NCI-H2081 (cell line): ENCODE measurements around the gene RNF213.
"Not testable (repeated sequence)": the region's sequence is repeated elsewhere in the genome, so short reads cannot be mapped to it uniquely, and the experiment has no call there.

Source experiments
- DNase-seq, 2 experiments: peaks; one replicate each; lab custom pipeline; 2025; lab: John Stamatoyannopoulos, UW

RNF213 gene

DNA sequence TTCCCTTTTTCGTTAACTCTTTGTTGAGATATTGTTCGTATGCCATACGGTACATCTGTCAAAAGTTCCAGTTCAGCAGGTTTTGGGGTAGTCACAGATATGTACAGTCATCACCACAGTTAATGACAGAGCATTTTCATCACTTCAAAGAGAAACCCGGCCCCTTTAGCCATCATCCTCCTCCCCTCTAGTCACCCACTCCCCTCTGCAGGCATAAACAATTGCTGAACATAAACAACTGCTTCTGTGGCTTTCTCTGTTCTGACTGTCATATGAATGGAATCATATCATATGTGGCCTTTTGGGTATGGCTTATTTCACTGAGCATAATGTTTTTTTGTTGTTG lies 59.3 kb downstream of the RNF213 start:
- no peak for DNase-seq

DNA sequence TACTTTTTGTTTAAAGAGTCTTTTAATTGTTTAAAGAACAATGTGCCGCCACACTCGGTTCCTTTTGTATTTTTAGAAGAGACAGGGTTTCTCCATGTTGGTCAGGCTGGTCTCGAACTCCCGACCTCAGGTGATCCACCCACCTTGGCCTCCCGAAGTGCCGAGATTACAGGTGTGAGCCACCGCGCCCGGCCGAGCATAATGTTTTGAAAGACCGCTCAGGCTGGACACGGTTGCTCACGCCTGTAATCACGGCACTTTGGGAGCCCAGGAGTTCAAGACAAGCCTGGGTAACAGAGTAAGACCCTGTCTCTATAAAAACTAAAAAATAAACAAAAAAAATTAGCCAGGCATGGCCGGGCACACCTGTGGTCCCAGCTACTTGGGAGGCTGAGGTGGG lies 59.8 kb downstream of the RNF213 start:
- no peak for DNase-seq

DNA sequence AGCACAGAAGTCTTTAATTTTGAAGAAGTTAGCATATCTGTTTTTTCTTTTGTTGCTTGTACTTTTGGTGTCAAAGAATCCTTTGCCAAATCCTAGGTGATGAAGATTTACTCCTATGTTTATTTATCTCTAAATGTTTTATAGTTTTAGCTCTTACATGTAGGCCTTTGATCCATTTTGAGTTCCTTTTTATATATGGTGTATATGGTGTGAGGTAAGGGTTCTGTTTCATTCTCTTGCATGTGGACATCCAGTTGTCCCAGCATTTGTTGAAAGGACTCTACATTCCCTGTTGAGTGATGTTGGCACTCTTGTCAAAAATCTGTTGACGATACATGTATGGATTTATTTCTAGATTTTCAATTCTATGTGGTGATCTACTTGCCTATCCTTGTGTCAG lies 62.2 kb downstream of the RNF213 start:
- no peak for DNase-seq

DNA sequence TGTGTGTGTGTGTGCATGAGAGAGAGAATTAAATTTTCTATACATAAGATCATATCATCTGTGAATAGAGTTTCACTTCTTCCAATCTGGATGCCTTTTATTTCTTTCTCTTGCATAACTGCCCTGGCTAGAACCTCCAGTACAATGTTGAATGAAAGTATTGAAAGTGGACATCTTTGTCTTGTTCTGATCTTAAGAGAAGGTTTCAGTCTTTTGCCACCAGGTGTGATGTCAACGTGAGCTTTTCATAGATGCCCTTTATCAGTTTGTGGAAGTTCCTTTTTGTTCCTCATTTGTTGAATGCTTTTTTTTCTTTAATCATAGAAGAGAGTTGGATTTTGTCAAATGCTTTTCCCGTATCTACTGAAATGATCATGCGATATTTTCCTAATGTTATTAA lies 63.3 kb downstream of the RNF213 start:
- no peak for DNase-seq

DNA sequence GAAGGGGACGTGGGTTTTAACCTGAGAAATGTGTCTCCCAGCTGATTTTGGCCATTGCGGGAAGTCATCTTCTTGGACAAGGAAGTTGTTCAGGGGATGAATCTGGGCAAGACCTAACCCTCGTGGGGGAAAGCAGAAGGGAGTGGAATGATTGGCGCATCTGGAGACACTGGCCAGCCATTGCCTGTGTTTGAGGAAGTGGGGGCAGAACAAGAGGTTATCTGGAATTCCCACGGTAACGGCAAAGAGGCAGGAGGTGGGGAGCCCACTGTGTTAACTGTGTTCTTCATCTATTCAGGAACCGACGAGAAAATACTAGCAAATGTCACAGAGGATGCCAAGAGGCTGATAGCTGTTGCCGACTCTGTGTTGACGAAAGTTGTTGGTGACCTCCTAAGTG lies 66.9 kb downstream of the RNF213 start:
- no peak for DNase-seq

DNA sequence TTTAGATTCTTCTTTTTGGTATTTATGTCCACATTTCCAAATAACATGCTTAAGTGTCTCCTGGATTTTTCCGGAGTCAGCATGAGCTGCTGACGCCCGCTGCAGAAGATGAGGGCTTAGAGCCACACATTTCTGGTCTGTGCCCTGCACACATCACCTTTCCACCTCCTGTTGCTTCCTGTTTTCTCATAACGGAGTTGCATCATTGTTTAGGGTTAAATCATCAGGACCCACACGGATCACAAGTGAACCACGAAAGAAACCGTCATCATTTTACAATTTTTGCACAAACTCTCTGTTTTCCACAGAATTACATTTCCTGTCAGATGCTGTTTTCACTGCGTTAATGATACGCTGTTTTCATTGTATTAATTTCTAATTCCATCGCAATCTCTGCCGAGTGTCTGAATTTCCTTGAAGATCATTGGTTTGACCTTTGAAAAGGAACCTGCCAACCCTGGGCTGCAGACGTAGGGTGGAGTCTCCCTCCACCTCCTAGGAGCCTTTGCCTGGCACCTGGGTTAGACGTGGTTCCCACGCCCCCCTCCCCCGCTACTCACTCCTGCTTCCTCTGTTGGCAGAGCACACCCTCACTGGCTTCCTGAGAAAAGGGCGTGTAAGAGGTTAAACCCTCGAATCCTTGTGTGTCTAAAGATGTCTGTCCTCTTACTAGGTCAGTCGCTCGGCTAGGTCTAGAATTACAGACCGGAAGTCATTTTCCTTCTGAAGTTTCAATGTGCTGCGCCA lies 68.2 kb downstream of the RNF213 start:
- no peak for DNase-seq

DNA sequence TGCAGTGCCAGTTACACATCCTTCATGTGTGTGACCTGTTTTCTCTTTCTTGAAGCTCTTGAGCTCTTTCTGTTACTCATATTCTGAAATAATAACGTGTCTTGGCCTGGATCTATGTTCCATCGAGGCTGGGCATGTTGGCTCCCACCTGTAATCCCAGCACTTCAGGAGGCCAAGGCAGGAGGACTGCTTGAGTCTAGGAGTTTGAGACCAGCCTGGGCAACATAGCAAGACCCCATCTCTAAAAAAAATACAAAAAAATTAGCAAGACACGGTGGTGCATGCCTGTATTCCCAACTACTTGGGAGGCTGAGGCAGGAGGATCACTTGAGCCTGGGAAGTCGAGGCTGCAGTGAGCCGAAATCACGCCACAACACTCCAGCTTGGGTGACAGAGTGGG lies 68.8 kb downstream of the RNF213 start:
- DNase-seq: not testable (repeated sequence)

DNA sequence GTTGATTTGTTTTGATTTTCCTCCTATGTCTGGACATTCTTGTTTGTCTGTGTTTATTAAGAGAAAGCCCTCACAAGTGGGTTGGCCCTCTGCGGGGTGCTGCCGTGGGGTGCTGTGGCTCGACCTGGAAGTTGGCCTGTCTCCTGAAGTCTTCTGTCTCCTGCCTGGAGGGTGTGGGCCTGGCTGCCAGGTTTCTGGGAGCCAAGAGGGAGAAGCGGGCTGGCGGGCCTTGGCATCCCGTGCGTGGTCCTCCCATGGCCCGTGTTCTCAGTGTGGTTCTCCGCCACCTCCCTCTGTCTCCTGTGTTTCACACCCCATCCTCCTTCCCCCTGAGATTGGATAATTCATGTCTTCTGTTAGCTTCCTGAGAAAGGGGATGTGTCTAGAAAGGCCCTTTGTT lies 69.6 kb downstream of the RNF213 start:
- DNase-seq: no peak

DNA sequence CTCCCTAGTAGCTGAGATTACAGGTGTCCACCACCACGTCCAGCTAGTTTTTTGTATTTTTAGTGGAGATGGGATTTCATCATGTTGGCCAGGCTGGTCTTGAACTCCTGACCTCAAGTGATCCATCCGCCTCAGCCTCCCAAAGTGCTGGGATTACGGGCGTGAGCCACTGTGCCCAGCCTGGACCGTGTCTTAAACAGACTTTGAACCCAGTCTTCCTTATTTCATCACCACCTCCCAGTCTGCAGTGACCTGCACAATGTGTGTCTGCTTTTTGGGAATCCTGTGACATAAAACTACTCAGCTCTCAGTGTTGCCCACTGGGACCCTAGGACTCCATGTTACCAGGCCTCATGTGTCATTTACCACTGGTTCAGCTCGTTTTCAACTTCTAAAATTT lies 70.3 kb downstream of the RNF213 start:
- not testable (repeated sequence) for DNase-seq

DNA sequence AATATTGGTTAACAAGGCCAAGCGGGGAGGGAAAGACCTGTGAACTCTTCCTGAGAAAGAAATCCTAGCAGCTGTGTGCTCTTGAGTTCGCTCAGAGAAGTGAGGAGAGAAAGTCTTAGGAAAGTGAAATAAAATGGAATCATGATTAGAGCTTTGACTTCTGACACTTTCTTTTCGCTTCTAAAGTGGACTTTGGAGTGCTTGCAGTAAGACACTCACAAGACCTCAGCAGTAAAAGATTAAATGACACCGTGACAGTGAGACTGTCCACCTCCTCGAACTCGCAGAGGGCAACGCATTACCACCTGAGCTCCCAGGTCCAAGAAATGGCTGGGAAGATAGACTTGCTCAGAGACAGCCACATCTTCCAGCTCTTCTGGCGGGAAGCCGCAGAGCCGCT lies 71.2 kb downstream of the RNF213 start:
- no peak for DNase-seq

DNA sequence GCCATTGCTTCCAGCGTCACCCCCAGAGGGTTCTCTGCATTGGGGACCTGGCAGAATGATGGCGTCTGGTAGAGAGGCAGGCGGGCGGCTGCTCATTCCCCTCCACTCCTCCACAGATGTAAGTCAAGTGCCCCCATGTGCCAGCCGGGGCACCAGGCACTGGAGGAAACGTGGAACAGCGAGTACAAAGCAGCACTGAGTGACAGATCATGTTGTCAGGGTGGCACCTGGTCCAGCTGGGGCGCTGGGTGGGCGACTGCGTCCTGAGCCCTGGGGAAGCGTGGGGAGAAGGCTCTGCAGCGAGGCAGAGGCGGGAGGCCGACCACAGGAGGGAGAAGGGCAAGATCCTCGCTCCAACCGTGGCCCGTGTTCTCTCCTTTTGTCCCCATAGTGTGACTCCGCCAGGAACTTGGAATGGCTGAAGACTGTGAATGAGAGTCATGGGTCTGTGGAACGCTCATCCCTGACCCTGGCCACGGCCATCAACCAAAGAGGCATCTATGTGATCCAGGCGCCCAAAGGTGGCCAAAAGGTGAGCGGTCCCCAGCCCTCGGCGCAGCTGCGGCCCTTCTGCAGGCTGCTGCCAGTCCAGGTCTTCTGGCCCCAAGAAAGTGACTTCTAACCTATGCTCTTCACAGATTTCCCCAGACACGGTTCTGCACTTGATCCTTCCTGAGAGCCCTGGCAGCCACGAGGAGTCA lies 76.7 kb downstream of the RNF213 start:
- no peak for DNase-seq

DNA sequence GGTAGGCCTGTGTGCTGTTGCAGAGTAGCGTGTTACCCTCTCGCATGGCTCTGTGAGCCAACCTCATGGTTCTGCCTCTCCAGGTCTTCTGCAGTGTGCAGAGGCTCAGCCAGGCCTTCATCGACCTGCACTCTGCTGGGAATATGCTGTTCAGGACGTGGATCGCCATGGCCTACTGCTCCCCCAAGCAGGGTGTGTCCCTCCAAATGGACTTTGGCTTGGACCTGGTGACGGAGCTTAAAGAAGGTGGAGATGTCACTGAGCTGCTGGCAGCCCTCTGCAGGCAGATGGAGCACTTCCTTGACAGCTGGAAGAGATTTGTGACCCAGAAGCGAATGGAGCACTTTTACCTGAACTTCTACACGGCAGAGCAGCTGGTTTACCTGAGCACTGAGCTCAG lies 78.5 kb downstream of the RNF213 start:
- no peak for DNase-seq

DNA sequence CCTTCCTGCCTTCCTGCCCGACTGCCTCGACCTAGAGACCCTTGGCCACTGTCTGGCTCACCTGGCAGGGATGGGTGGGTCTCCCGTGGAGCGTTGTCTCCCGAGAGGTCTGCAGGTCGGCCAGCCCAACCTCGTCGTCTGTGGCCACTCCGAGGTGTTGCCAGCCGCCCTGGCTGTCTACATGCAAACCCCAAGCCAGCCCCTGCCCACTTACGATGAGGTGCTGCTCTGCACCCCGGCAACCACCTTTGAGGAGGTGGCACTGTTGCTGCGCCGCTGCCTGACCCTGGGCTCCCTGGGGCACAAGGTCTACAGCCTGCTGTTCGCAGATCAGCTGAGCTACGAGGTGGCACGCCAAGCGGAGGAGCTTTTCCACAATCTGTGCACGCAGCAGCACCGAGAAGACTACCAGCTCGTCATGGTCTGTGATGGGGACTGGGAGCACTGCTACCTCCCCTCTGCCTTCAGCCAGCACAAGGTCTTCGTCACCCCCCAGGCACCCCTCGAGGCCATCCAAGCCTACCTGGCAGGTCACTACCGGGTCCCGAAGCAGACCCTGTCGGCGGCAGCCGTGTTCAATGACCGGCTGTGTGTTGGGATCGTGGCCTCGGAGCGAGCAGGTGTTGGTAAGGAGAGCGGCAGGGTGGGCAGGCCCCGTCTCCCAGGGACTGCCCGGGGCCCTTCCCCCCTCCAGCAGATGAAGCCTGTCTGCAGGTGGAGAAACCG lies 79.2 kb downstream of the RNF213 start:
- DNase-seq: no peak

DNA sequence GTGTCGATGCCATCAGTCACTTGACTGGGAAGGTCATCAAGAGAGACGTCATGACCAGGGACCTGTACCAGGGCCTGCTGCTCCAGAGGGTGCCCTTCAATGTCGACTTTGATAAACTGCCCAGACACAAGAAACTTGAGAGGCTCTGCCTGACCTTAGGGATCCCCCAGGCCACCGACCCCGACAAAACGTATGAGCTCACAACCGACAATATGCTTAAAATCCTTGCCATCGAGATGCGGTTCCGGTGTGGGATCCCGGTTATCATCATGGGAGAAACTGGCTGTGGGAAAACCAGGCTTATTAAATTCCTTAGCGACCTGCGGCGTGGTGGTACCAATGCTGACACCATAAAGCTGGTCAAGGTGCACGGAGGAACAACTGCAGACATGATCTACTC lies 84.7 kb downstream of the RNF213 start:
- no peak for DNase-seq

DNA sequence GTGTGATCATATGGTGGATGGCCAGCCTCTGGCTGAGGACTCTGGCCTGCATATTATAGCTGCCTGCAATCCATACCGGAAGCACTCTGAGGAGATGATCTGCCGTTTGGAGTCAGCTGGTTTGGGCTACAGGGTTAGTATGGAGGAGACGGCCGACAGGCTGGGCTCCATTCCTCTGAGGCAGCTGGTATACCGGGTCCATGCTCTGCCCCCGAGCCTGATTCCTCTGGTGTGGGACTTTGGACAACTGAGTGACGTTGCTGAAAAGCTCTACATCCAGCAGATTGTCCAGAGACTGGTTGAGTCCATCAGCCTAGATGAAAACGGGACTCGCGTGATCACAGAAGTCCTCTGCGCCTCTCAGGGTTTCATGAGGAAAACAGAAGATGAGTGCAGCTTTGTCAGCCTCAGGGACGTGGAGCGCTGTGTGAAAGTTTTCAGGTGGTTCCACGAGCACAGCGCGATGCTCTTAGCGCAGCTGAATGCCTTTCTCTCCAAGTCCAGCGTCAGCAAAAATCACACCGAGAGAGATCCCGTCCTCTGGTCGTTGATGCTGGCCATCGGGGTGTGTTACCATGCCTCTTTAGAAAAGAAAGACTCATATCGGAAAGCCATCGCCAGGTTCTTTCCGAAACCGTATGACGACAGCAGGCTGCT lies 85.3 kb downstream of the RNF213 start:
- DNase-seq: no peak

DNA sequence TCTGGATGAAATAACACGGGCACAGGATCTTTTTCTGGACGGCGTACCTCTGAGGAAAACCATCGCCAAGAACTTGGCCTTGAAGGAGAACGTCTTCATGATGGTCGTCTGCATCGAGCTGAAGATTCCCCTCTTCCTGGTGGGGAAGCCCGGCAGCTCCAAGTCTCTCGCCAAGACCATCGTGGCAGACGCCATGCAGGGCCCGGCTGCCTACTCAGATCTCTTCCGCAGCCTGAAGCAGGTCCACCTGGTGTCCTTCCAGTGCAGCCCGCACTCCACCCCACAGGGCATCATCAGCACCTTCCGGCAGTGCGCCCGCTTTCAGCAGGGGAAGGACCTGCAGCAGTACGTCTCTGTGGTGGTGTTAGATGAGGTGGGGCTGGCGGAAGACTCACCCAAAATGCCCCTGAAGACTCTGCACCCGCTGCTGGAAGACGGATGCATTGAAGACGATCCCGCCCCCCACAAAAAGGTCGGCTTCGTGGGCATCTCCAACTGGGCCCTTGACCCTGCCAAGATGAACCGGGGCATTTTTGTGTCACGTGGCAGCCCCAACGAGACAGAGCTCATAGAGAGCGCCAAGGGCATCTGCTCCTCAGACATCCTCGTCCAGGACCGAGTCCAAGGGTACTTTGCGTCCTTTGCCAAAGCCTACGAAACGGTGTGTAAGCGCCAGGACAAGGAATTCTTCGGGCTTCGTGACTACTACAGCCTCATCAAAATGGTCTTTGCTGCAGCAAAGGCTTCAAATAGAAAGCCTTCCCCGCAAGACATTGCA lies 86.0 kb downstream of the RNF213 start:
- no peak for DNase-seq

DNA sequence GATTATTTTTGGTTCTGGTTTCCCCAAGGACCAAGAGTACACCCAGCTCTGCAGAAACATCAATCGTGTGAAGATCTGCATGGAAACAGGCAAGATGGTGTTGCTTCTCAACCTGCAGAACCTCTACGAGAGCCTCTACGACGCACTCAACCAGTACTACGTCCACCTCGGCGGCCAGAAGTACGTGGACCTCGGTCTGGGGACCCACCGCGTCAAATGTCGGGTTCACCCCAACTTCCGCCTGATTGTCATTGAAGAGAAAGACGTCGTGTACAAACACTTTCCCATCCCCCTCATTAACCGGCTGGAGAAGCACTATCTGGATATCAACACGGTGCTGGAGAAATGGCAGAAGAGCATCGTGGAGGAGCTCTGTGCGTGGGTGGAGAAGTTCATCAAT lies 86.9 kb downstream of the RNF213 start:
- DNase-seq: no peak

DNA sequence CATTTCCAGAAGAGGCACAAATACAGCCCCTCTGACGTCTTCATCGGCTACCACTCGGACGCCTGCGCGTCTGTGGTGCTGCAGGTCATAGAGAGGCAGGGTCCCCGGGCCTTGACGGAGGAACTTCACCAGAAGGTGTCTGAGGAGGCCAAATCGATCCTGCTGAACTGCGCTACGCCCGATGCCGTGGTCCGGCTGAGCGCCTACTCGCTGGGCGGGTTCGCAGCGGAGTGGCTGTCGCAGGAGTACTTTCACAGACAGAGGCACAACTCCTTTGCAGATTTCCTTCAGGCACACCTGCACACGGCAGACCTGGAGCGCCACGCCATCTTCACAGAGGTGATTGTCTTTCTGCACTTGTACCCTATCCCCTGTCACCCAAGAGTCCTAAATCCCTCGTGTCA lies 87.3 kb downstream of the RNF213 start:
- DNase-seq: no peak

DNA sequence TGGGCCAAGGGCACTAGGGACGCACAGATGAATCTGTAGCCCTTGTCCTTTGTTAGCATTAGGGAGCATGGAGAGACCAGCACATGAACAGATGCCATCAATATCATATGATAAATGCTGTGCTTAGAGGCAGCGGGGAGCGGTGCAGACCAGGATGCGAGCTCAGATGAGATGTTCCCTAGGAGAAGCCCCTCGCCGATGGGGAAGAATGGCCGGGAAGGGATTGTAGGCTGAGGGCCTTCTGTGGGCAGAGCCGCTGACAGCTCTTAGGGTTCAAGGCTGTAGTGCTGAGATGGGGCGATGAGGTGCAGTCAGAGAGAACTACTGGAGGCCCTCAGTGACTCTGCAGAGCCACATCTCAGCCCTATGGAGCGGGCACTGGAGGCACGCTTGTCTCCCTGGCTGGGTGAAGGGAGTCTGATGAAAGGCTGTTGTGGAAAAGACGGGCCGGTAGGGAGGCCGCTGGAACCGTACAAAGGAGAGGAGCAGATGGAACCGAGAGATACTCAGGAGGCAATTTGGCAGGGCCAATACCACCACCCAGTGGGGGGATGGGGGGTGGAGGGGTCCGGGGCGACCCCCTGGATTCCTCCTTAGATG lies 88.0 kb downstream of the RNF213 start:
- DNase-seq: no peak

DNA sequence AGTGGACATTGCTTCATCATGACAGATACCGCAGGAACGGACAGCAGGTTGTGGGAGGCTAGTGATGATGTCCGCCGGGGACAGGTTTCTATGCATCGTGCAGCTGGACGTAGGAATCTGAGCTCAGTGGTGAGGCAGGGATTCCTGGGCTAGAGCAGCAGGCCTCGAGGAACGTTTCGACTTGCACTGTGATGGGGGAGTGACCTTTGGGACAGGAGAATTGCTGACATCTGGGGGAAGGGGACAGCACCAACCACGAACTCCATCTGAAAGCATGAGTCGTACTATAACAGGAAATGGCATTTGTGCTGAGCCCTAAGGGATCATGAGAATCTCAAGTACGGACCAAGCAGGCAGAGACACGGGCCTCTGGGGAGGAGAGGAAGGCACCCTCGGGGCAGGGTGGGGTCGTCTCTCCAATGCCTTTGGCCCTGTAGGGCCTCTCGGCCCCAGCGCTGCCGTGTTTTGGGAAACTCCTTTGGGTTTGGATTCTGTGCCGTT lies 88.5 kb downstream of the RNF213 start:
- no peak for DNase-seq

DNA sequence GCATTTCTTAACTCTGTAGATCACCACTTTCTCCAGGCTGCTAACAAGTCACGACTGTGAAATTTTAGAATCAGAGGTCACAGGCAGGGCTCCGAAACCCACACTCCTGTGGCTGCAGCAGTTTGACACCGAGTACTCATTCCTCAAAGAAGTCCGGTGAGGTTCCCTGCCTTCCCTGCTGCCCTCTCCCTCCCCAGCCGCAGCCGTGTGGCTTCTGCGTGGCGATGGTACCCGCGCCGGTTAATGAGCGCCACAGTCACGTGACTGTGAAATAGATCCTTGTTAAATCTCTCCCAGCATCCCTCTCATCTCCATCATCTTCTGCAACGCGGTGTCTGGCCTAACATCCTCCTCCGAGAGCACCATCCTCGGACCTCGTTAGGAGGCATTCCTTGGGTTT lies 89.1 kb downstream of the RNF213 start:
- DNase-seq: no peak
